ENCODE results near the gene CSNK2B.

- TF ChIP-seq CTCF (IDR thresholded peaks at IDR 0.05) = no peak
- TF ChIP-seq POLR2AphosphoS5 (IDR thresholded peaks at IDR 0.05) = no peak
- no peak for TF ChIP-seq EP300 (IDR thresholded peaks at IDR 0.05)
- TF ChIP-seq POLR2A (IDR thresholded peaks at IDR 0.05) = no peak
These were observed 571 bp downstream of the CSNK2B start for GRCh38 chr6:31666337-31666965.

All from suprapubic skin (tissue), 4 donors.